22Rv1 (cell line): ENCODE data around the gene DLGAP3.
"Not testable (repeated sequence)": the region's sequence is repeated elsewhere in the genome, so short reads cannot be mapped to it uniquely, and the experiment has no call there.

Experiments
- H3K27ac ChIP-seq: fragments of 450-650 bp; 2 replicates; pipeline ENCODE4 v1.5.1; 2017
- CTCF ChIP-seq: fragments of 450-650 bp; IDR thresholded peaks from 2 replicates; pipeline ENCODE4 v1.5.1; 2017; ENCODE audit warnings: mild to moderate bottlenecking
- ZFX ChIP-seq: fragments of 450-650 bp; IDR thresholded peaks from 2 replicates; pipeline ENCODE4 v1.6.1; 2017; ENCODE audit warnings: antibody characterized with exemption, borderline replicate concordance

The DLGAP3 gene

DNA sequence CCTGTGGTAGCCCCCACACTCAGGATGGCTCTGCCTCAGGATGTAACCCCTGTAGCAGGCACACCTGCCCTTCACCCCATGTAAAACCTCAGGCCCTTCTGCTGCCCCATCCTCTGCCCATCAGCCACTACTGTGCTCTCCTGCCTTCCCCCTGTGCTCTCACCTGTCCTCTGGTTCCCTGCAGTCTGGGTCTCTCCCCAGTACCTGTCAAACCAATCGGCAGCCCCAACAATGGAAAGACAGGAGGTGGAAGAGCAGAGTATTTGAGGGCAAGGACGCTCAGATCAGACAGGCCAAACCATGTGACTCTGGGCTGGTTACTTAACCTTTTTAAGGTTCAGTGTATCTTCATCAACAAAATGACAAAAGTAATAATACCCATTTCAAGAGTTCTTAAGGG lies 100.8 kb downstream of the DLGAP3 start:
- TF ChIP-seq CTCF (no peak), ZFX (no peak)
- H3K27ac ChIP-seq, result no peak overlapping the region

- TF ChIP-seq ZFX (no peak), CTCF (no peak)
- no peak overlapping the region for H3K27ac ChIP-seq
Observed at GRCh38 chr1:34827341-34827941, 102.0 kb downstream of the DLGAP3 start.

- no peak overlapping the region for H3K27ac ChIP-seq
- TF ChIP-seq ZFX, result no peak
- TF ChIP-seq CTCF, result no peak
Observed at GRCh38 chr1:34825455-34826091, 103.9 kb downstream of the DLGAP3 start.

DNA sequence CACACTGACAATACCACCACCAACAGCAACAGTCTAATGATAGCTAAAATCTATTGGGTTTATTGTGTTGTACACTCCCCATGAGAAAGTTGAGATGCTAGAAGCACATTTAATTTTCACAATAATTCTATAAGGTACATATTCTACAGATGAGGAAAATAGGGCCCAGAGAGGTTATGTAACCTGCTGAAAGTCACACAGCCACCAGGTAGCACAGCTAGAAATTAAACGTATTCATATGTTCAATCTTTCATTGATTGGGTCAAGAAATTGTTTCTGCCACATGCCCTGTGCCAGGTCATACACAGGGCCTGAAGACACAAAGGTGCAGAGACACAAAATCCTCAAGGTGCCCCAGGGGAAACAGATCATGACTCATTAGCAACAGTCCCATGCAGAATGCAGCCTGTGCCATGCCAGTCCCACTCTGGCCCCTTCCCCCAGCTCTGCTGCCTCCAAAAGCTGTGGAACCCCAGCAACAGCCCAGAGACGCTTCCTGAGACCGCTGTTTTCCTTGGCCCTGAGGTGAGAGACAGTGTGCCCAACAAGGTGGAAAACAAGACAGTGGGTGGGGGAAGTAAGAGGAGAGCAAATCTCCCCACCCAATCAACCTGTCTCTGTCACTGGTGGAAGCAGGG lies 104.5 kb downstream of the DLGAP3 start:
- H3K27ac ChIP-seq, result no peak overlapping the region
- no peak for TF ChIP-seq ZFX
- TF ChIP-seq CTCF, result no peak

DNA sequence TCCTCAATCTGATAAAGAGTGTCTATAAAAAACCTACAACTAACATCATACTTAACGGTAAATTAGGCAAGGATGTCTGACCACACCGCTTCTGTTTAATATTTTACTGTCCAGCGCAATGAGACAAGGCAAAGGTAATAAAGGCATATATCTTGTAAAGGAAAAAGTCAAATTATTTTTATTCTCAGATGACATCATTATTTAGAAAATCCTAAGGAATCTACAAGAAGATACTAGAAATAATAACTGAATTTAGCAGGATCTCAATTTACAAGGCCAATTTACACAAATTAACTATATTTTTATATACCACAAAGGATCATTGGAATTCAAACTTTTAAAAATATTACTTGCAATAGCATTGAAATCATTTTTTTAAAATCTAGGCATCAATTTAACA lies 107.2 kb downstream of the DLGAP3 start:
- TF ChIP-seq CTCF (no peak), ZFX (no peak)

DNA sequence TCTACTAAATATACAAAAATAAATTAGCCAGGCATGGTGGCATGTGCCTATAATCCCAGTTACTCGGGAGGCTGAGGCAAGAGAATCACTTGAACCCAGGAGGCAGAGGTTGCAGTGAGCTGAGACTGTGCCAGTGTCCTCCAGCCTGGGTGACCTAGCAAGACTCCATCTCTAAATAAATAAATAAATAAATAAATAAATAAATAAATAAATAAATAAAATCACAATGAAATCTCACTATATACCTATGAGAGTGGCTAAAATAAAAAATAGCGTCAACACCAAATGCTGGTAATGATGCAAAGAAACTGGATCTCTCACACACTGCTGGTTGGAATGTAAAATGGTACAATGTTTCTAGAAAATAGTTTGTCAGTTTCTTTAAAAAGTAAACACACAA lies 110.6 kb downstream of the DLGAP3 start:
- not testable (repeated sequence) for H3K27ac ChIP-seq

More for the DNA sequence above, 107.2 kb downstream of the DLGAP3 start:
- H3K27ac ChIP-seq, result no peak overlapping the region

GRCh38 chr1:34816778-34817177 lies 112.7 kb downstream of the DLGAP3 start:
- no peak overlapping the region for H3K27ac ChIP-seq

More at GRCh38 chr1:34816778-34817177, 112.7 kb downstream of the DLGAP3 start:
- no peak for TF ChIP-seq CTCF
- no peak for TF ChIP-seq ZFX
